ENCODE data around the gene HNRNPC.
"Not testable (repeated sequence)": the region's sequence is repeated elsewhere in the genome, so short reads cannot be mapped to it uniquely, and the experiment has no call there.

The HNRNPC gene

DNA sequence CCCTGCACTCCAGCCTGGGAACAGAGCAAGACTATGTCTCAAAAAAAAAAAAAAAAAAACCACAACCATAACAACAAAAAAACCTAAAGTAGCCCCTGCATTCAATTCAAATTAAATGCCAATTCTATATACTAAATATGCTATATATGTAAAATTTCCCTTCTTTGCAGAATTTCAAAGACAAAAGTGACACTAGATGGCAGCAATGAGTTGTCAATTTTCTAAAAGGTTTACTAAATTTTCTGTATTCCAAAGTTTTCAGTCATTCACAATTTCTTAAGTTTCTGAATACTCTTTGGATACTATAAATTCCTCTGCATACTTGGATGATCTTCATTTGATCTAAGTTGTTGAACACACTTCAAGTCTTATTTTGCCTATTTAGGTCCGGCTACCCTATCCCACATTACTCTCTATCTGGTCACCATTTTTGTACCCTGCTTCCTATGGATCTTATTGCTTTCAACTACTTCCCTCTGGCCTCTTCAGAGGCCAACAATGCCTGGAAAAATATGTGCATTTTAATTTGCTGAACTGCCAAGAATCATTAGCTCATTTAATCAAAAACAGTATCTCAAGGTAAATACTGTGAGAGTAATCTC lies 27.9 kb downstream of the HNRNPC start:
- Mint-ChIP-seq H3K4me1 (ENCODE audit: low read depth) (peaks cover 85% of the 10 kb centered on the region), H3K36me3 (ENCODE audit: low read depth) (peaks cover 96% of the 10 kb centered on the region), H3K27ac (peak overlapping the region; percentile 85), H3K4me3 (no peak overlapping the region), H3K27me3 (no peaks in the 10 kb centered on the region), H3K9me3 (no peaks in the 10 kb centered on the region)
- DNase-seq, result no peak

DNA sequence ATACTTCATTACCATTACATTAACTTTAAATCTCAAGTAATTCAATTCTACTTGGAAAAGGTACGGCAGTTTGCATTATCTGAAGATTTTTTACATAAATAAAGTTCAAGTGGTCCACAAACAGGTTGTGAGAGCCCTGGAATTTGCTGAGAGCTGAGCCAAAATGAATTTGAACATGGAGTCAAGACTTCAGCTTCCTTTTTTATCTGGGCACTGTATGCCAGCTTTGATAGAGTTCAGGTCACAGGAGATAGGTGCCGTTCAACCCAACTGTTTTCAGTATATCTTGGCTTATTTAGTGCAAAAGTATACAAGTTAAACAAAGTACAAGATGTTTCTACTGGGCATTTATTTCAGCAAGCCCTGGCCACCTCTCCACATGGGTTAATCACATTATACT lies 28.8 kb downstream of the HNRNPC start:
- H3K36me3 Mint-ChIP-seq (ENCODE audit: low read depth), result peaks cover 96% of the 10 kb centered on the region
- no peaks in the 10 kb centered on the region for H3K9me3 Mint-ChIP-seq
- no peak overlapping the region for H3K4me3 Mint-ChIP-seq
- peaks cover 89% of the 10 kb centered on the region for H3K4me1 Mint-ChIP-seq (ENCODE audit: low read depth)
- H3K27ac Mint-ChIP-seq, result peak overlapping the region; percentile 85
- H3K27me3 Mint-ChIP-seq, result no peaks in the 10 kb centered on the region
- no peak for DNase-seq

DNA sequence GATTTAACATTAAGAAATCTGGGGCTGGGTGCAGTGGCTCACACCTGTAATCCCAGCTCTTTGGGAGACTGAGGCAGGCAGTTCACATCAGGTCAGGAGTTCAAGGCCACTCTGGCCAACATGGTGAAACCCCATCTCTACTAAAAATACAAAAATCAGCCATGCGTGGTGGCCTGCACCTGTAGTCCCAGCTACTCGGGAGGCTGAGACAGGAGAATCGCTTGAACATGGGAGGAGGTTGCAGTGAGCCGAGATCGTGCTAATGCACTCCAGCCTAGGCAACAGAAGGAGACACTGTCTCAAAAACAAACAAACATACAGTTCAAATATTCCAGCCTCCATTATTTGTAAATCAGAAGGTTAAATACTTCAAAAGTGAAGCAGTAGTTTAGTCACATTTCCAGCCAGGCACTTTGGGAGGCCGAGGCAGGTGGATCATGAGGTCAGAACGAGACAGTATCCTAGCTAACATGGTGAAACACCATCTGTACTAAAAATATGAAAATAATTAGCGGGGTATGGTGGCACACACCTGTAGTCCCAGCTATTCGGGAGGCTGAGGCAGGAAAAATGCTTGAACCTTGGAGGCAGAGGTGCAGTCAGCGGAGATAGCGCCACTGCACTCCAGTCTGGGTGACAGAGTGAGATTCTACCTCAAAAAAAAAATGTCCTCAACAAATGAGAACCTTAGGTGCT lies 30.3 kb downstream of the HNRNPC start:
- Mint-ChIP-seq H3K4me3 (no peak overlapping the region), H3K9me3 (no peaks in the 10 kb centered on the region), H3K27me3 (no peaks in the 10 kb centered on the region), H3K36me3 (ENCODE audit: low read depth) (peaks cover 96% of the 10 kb centered on the region), H3K4me1 (ENCODE audit: low read depth) (peaks cover 92% of the 10 kb centered on the region), H3K27ac (peak overlapping the region; percentile 84)
- no peak for DNase-seq

- H3K4me1 Mint-ChIP-seq (ENCODE audit: low read depth), result peaks cover 93% of the 10 kb centered on the region
- peak overlapping the region; percentile 8 for H3K4me3 Mint-ChIP-seq
- peaks cover 97% of the 10 kb centered on the region for H3K36me3 Mint-ChIP-seq (ENCODE audit: low read depth)
- H3K9me3 Mint-ChIP-seq, result no peaks in the 10 kb centered on the region
- H3K27ac Mint-ChIP-seq, result peak overlapping the region; percentile 79
- no peak for DNase-seq
- H3K27me3 Mint-ChIP-seq, result no peaks in the 10 kb centered on the region
These were observed 32.1 kb downstream of the HNRNPC start for GRCh38 chr14:21236948-21237797.

DNA sequence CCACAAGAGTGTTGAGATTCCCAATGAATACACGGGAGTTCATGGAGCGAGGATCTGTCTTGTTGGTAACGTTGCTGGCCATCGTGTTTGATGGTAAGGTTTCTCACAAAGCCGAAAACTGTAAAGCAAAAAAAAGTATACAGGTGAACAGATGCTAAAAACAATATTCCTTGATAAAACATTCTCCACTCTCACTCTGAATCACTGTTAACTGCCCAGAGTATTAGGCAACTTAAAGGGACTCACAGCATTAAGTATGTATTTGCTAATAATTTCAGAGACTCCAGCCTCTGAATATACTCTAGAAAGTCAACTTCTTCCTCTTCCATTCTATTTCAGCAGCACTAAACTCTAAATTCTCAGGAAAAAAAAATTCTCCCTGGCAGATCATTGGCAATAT lies 35.1 kb downstream of the HNRNPC start:
- Mint-ChIP-seq H3K27ac (peak overlapping the region; percentile 75), H3K27me3 (no peaks in the 10 kb centered on the region), H3K9me3 (no peaks in the 10 kb centered on the region), H3K4me3 (peak overlapping the region; percentile 41), H3K4me1 (ENCODE audit: low read depth) (peaks cover 95% of the 10 kb centered on the region), H3K36me3 (ENCODE audit: low read depth) (peaks cover 99% of the 10 kb centered on the region)
- DNase-seq, result no peak

GRCh38 chr14:21233457-21234076 lies 35.7 kb downstream of the HNRNPC start:
- Mint-ChIP-seq H3K4me3 (peak overlapping the region; percentile 41), H3K27ac (peak overlapping the region; percentile 75), H3K36me3 (ENCODE audit: low read depth) (peaks cover 99% of the 10 kb centered on the region), H3K27me3 (no peaks in the 10 kb centered on the region), H3K9me3 (no peaks in the 10 kb centered on the region), H3K4me1 (ENCODE audit: low read depth) (peaks cover 90% of the 10 kb centered on the region)
- no peak for DNase-seq

GRCh38 chr14:21231020-21231652 lies 38.1 kb downstream of the HNRNPC start:
- no peak for DNase-seq
- Mint-ChIP-seq H3K9me3 (no peaks in the 10 kb centered on the region), H3K36me3 (ENCODE audit: low read depth) (peaks cover 99% of the 10 kb centered on the region), H3K4me1 (ENCODE audit: low read depth) (peaks cover 86% of the 10 kb centered on the region), H3K27me3 (no peaks in the 10 kb centered on the region), H3K4me3 (peak overlapping the region; percentile 16), H3K27ac (peak overlapping the region; percentile 73)

DNA sequence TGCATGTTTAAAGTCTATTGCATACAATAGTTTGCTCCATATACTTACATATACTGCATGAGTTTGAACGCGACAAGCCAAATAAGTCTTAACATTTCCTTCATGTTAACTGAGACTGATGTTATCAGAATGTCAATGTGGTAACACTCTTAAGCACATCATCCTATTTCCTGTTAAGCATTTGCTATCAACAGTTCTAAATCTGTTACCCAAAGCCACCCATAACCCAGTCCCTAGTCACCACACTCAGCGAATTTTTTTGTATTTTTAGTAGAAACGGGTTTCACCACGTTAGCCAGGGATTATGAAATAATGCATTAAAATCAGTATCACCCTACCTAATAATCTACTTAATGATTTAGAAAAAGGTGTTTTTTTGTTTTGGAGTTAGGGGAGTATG lies 39.4 kb downstream of the HNRNPC start:
- peak overlapping the region; percentile 73 for H3K27ac Mint-ChIP-seq
- H3K9me3 Mint-ChIP-seq, result no peaks in the 10 kb centered on the region
- no peak for DNase-seq
- peaks cover 82% of the 10 kb centered on the region for H3K4me1 Mint-ChIP-seq (ENCODE audit: low read depth)
- peak overlapping the region; percentile 25 for H3K4me3 Mint-ChIP-seq
- no peaks in the 10 kb centered on the region for H3K27me3 Mint-ChIP-seq
- peaks cover 99% of the 10 kb centered on the region for H3K36me3 Mint-ChIP-seq (ENCODE audit: low read depth)

GRCh38 chr14:21227981-21228380 lies 41.3 kb downstream of the HNRNPC start:
- Mint-ChIP-seq H3K27me3 (no peaks in the 10 kb centered on the region), H3K36me3 (ENCODE audit: low read depth) (peaks cover 99% of the 10 kb centered on the region), H3K9me3 (no peaks in the 10 kb centered on the region), H3K4me3 (no peak overlapping the region), H3K27ac (peak overlapping the region; percentile 56), H3K4me1 (ENCODE audit: low read depth) (peaks cover 81% of the 10 kb centered on the region)
- no peak for DNase-seq

- no peak for DNase-seq
- peaks cover 99% of the 10 kb centered on the region for H3K36me3 Mint-ChIP-seq (ENCODE audit: low read depth)
These were observed 42.1 kb downstream of the HNRNPC start for GRCh38 chr14:21227150-21227549.

GRCh38 chr14:21226467-21226866 lies 42.8 kb downstream of the HNRNPC start:
- H3K9me3 Mint-ChIP-seq, result no peaks in the 10 kb centered on the region
- peaks cover 100% of the 10 kb centered on the region for H3K36me3 Mint-ChIP-seq (ENCODE audit: low read depth)
- no peak for DNase-seq
- peaks cover 82% of the 10 kb centered on the region for H3K4me1 Mint-ChIP-seq (ENCODE audit: low read depth)
- H3K27me3 Mint-ChIP-seq, result no peaks in the 10 kb centered on the region
- peak overlapping the region; percentile 33 for H3K27ac Mint-ChIP-seq
- H3K4me3 Mint-ChIP-seq, result no peak overlapping the region

More at GRCh38 chr14:21227150-21227549, 42.1 kb downstream of the HNRNPC start:
- H3K9me3 Mint-ChIP-seq, result no peaks in the 10 kb centered on the region
- no peak overlapping the region for H3K4me3 Mint-ChIP-seq
- peaks cover 81% of the 10 kb centered on the region for H3K4me1 Mint-ChIP-seq (ENCODE audit: low read depth)
- no peaks in the 10 kb centered on the region for H3K27me3 Mint-ChIP-seq
- peak overlapping the region; percentile 56 for H3K27ac Mint-ChIP-seq

DNA sequence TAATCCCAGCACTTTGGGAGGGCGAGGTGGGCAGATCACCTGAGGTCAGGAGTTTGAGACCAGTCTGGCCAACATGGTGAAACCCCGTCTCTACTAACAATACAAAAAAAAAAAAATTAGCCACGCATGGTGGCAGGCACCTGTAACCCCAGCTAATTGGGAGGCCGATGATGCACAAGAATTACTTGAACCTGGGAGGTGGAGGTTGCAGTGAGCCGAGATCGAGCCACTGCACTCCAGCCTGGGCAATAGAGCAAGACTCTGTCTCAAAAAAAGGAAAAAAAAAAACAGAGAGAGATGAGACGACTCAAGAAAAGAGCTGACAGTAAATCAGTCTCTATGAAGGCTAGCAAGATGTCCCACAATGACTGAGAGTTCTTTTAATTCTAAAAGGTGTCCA lies 44.1 kb downstream of the HNRNPC start:
- not testable (repeated sequence) for H3K9me3 Mint-ChIP-seq, H3K27me3 Mint-ChIP-seq, H3K4me3 Mint-ChIP-seq, DNase-seq
- H3K27ac Mint-ChIP-seq, result peak overlapping the region; percentile 92
- H3K4me1 Mint-ChIP-seq (ENCODE audit: low read depth), result peaks cover 80% of the 10 kb centered on the region
- peaks cover 100% of the 10 kb centered on the region for H3K36me3 Mint-ChIP-seq (ENCODE audit: low read depth)

GRCh38 chr14:21220874-21221477 lies 48.3 kb downstream of the HNRNPC start:
- Mint-ChIP-seq H3K4me1 (ENCODE audit: low read depth) (peaks cover 90% of the 10 kb centered on the region), H3K4me3 (peak overlapping the region; percentile 38), H3K36me3 (ENCODE audit: low read depth) (peaks cover 99% of the 10 kb centered on the region), H3K27ac (peak overlapping the region; percentile 92), H3K9me3 (no peaks in the 10 kb centered on the region), H3K27me3 (no peaks in the 10 kb centered on the region)
- no peak for DNase-seq

Data from activated T-cell treated with anti-CD3 and anti-CD28 coated beads, Interleukin-2, amount 50 U/mL, for 24 hours (primary cell).